ENCODE data around the gene DAD1.
A peak's percentile ranks its signal among the peaks of the same experiment; 100 is the strongest.

The DAD1 gene

GRCh38 chr14:22598896-22599244, 9.8 kb upstream of the DAD1 start:
- DNase-seq (ENCODE audit: low spot score) = peak; percentile 31

DNA sequence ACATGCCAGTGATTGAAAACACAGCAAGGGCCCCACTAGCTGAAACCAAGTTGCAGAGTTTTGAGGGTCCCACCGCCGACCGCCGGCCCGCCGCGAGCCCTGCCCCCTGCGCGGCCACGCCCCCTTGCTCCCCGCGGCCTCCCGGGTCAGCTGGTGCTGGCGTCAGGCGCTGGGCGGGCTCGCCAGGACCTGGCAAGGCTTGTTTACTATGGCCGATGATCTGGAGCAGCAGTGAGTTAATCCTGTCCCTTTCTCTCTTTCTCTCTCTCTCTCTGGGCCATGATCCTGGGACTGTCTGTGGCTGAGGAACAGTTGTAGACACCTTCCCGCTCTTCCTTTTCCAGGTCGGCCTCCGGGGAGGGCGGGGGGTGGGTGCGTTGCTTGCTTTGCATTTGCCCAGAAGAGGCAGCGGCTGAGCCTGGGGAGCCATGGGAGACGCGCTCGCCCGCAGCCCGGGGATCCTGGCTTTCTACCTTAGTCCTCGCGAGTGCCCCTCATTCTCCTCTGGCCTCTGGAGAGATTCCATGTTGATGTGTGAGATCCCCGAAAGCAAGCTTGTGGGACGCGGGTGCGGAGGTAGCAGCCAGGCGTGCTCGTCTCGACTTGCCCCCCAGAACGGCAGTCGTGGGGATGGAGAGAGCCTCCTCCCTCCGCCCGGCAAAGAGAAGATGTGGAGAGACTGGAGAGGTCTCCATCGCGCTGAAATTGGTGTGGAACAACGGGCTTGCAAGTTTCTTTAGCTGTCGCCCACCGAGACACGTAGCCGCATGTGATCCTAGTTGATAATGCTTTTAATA, 9.3 kb upstream of the DAD1 start, which contains the start of gene ABHD4:
ABHD4 (plus strand) TSS at position 202 of the 797 bp plus-strand sequence; CDS start at position 209, 7 bp downstream.
- DNase-seq (ENCODE audit: low spot score) = peak; percentile 55

DNA sequence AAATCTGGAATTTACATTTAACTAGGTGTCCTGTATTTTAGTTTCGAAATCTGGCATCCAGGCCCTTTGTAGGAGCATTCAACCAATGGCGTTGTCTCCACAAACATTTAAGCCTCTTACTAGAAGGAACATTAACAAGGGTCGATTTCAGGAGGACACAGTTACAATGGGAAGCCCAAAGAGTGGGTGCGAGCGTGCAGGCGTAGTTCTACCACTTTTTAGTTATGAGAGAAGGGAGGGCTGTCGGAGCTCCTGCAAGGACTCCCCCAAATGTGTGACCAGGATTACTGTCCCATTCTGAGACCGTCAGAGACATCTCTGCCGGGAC, 8.7 kb upstream of the DAD1 start:
- no peak for DNase-seq (ENCODE audit: low spot score)

- DNase-seq (ENCODE audit: low spot score) = no peak
These were observed 8.2 kb upstream of the DAD1 start for GRCh38 chr14:22597265-22597664.

DNA sequence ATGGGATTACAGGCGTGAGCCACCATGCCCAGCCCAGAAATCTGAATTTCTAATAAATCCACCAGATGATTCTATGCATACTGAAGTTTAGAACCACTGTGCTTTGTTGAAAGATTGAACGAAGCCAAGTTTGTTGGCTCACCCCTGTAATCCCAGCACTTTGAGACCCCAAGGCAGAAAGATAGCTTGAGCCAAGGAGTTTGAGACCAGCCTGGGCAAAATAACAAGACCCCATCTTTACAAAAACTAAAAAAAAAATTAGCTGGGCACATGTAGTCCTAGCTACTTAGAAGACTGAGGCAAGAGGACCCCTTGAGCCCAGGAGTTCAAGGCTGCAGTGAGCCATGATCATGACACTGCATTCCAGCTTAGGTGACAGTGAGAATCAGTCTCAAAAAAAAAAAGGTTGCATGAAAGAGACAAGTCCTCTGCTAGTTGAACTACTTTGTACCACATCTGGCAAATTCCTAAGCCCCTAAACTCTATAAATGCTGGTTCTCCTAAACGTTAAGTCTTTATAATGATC, 7.4 kb upstream of the DAD1 start:
- DNase-seq (ENCODE audit: low spot score) = no peak

GRCh38 chr14:22594156-22594716, 5.2 kb upstream of the DAD1 start:
- DNase-seq (ENCODE audit: low spot score) = no peak

DNA sequence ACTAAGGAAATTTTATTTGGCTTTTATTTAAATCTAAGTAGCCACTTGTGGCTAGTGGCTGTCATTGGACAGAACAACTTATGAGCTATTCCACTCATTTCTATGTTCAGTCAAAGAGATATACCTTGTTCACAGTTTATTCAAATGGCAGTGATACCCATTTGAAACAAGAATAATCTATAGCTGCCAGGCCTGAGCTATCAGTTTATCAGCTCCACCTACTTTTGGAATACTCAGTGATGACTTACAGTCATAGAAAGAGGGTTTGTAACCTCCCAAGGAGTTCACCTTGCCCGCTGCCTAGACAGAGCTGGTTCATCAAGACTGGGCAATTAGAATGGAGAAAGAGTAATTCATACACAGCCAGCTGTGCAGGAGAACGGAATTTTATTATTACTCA, 4.6 kb upstream of the DAD1 start:
- no peak for DNase-seq (ENCODE audit: low spot score)

DNA sequence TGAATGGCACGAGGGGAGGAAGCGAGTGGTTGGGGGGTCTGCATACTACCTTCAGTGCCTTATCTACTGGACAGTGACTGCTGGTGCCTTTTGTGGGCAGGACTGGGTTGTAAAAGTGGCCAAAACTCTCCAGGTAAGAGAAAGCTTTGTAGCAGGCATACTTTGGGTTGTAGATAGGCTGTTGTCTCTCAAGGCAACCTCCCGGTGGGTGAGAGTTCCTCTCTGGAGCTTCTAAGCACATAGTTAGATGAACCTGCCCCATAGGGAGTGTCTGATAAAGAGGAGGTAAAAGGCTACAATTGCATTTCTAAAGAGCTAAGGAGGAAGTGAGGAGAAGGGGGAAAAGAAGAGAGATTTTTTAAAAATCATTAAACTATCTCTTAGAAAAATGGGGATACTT, 4.2 kb upstream of the DAD1 start:
- no peak for DNase-seq (ENCODE audit: low spot score)

- peak; percentile 46 for DNase-seq (ENCODE audit: low spot score)
These were observed 413 bp downstream of the DAD1 start for GRCh38 chr14:22588526-22589095.

DNA sequence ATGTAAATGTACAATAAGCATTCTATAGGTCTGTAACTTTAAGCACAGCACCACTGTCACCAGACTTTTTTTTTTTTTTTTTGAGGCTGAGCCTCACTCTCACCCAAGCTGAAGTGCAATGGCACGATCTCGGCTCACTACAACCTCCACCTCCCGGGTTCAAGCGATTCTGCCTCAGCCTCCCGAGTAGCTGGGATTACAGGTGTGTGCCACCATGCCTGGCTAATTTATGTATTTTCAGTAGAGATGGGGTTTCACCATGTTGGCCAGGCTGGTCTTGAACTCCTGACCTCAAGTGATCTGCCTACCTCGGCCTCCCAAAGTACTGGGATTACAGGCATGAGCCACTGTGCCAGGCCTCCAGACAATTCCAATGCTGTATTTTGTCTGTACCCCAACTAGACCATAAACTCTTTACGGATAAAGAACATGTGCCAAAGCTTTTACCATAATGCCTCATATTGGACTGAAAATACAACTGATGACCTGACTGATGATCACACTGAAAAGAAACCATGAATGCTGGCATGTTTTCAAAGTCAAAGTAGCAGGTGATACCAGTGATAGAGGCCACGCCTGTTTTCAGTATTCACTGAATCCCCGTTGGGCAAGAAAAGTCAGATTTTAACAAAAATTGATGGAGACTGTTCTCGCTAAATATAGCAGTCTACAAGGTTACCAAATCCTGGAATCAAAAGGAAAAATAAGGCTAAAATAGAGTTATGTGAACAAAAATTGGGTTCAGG, 1.2 kb downstream of the DAD1 start:
- peak; percentile 28 for DNase-seq (ENCODE audit: low spot score)

GRCh38 chr14:22587247-22587646, 1.8 kb downstream of the DAD1 start:
- DNase-seq (ENCODE audit: low spot score) = no peak

GRCh38 chr14:22583994-22584393, 5.0 kb downstream of the DAD1 start:
- DNase-seq (ENCODE audit: low spot score) = no peak

DNA sequence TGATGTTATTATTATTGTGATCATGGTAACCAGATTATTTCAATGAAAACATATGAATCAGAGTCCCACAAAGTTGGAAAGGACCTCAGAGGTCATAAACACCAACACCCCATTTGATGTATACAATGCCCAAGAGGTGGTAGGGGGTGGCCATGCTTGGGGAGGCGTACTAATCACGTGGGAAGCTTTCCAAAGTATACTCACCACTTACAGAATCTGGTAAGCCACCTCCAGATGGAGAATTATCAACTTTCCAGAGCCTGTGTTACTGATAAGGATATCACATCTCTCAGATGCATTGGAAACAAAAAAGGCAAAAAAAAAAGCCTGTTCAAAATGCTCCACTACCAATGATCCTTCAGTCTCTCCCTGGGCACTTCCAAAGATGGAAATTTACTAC, 8.4 kb downstream of the DAD1 start:
- no peak for DNase-seq (ENCODE audit: low spot score)

DNA sequence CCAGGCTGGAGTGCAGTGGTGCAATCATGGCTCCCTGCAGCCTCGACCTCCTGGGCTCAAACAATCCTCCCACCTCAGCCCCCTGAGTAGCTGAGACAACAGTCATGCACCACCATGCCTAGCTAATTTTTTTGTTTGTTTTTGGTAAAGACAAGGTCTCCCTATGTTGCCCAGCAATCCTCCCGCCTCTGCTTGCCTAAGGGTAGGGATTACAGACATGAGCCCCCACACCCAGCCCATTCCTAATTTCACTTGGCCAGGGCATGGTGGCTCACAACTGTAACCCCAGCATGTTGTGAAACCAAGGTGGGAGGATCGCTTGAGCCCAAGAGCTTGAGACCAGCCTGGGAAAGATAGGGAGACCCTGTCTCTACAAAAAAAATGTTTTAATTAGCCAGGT, 9.1 kb downstream of the DAD1 start:
- no peak for DNase-seq (ENCODE audit: low spot score)

DNA sequence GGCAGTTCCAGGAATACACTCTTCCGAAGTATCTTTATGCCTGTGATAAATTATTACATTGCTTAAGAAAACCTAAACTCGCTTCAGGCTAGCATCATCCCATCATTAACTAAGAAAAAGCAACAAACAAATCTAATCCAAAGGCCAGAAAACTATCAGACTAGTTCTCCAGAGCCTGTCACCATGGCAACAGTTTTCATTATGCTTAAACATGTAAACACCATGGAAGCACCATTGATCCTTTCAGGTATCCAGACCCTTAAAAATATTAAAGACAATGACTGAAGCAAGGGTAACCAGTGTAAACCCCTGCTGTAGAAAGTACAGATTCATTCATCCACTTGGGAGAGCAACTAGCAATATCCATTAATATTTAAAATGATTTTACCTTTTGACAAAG, 9.8 kb downstream of the DAD1 start:
- DNase-seq (ENCODE audit: low spot score) = no peak

- DNase-seq (ENCODE audit: low spot score) = no peak
These were observed 11.6 kb downstream of the DAD1 start for GRCh38 chr14:22577334-22577908.

GRCh38 chr14:22573804-22574203, 15.2 kb downstream of the DAD1 start:
- DNase-seq (ENCODE audit: low spot score) = no peak

GRCh38 chr14:22572562-22573058, 16.4 kb downstream of the DAD1 start:
- no peak for DNase-seq (ENCODE audit: low spot score)

DNA sequence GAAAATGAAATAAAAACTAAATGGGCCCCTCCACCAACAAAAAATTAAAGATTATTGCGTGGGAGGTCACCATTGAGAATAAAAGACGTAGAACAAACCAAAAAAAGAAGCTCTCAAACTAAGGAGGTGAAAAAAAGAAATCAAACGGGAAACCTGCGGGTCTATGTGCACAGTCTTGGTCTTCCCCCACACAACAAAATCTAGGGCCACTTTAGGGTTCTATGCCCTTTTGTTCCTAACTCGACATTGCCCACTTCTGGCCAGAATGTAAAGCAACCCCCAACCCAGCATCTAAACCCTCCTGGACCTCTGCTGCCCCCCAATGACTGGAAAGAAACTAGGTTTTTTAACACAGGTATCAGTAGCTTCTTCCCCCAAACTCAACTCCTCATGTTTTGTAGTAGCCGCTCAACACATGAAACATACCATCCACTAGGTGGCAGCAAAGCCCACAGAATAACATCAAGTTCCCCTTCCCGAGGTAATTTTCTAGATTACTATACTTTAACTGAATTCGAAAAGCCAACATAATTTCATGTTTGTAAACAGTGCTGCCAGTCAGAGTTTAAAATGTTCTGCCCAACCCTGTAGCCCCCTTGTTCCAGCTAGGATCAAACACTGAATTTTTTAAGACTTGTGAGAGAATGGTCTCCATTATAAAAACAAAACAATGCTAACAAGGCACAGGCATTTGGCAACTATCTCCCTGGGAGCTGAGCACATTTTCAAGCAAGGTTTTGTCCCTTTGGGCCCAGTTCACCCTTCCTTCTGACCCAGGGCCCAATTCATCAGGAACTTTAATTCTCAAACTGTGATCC, 18.7 kb downstream of the DAD1 start:
- DNase-seq (ENCODE audit: low spot score) = peak; percentile 97

- no peak for DNase-seq (ENCODE audit: low spot score)
These were observed 19.3 kb downstream of the DAD1 start for GRCh38 chr14:22569737-22570131.

DNA sequence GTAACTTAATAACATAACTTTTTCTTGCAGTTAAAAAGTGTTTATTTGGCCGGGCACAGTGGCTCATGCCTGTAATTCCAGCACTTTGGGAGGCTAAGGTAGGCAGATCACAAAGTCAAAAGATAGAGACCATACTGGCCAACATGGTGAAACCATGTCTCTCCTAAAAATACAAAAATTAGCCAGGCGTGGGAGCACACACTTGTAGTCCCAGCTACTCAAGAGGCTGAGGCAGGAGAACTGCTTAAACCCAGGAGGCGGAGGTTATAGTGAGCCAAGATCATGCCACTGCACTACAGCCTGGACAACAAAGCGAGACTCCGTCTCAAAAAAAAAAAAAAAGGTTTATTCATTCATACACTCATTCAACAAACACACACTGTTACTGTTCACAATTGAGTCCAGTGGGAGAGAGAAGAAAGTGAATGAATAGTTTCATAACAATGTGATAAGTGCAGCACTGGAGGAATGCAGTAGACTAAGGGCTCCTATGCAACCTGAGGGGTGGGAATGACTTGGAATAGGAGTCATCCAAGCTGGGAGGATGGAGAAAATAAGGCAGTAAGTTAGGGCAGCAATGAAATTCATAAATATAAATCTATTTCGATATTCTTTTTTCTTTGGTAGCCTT, 19.8 kb downstream of the DAD1 start:
- no peak for DNase-seq (ENCODE audit: low spot score)

All from CD4-positive, alpha-beta T cell treated with Interleukin-15 for 4 hours (primary cell).